HepG2 (cell line): ENCODE measurements around the gene CNBD2. TPM values are rescaled to one million over a fixed set of nuclear protein-coding genes. Genes with fewer than 3 reads are reported as not detected.
A peak's percentile ranks its signal among the peaks of the same experiment; 100 is the strongest.

Experiments used
- ARID5B ChIP-seq: IDR thresholded peaks from 2 replicates; pipeline ENCODE4 v1.4.0; 2020; ENCODE audit warnings: mild to moderate bottlenecking, missing genetic modification reagents
- ARNT2 ChIP-seq: sonication (generic); formaldehyde crosslinking; IDR thresholded peaks from 2 replicates; pipeline ENCODE4 v1.8.0; 2022; ENCODE audit warnings: mild to moderate bottlenecking, low read depth, missing genetic modification reagents, moderate library complexity
- CEBPB ChIP-seq: IDR thresholded peaks from 2 replicates; pipeline ENCODE4 v1.6.1; 2011; ENCODE audit warnings: low read depth, low read length, improper control_type of control experiment, borderline replicate concordance
- CHD2 ChIP-seq: IDR thresholded peaks from 2 replicates; pipeline ENCODE4 v1.6.1; 2011; ENCODE audit warnings: low read depth, low read length, improper control_type of control experiment
- CREM ChIP-seq, 2 experiments: sonication (generic) in 1 of 2; formaldehyde crosslinking in 1 of 2; IDR thresholded peaks; 2 replicates each; pipeline versions ENCODE4 v1.4.0 to v1.6.1; 2016 to 2020; ENCODE audit warnings: antibody characterized with exemption in 1 of 2, mild to moderate bottlenecking in 1 of 2, missing genetic modification reagents in 1 of 2
- E2F2 ChIP-seq: sonication (generic); formaldehyde crosslinking; IDR thresholded peaks from 2 replicates; pipeline ENCODE4 v1.4.0; 2020; ENCODE audit warnings: missing genetic modification reagents, borderline replicate concordance
- FLYWCH1 ChIP-seq: sonication (generic); formaldehyde crosslinking; IDR thresholded peaks from 2 replicates; pipeline ENCODE4 v1.8.1; 2023; ENCODE audit warnings: mild to moderate bottlenecking, missing genetic modification reagents
- FOXM1 ChIP-seq: sonication (generic); formaldehyde crosslinking; IDR thresholded peaks from 2 replicates; pipeline ENCODE4 v1.5.0; 2020; ENCODE audit warnings: missing genetic modification reagents
- GPN1 ChIP-seq: sonication (generic); formaldehyde crosslinking; IDR thresholded peaks from 2 replicates; pipeline ENCODE4 v1.5.1; 2020; ENCODE audit warnings: missing genetic modification reagents, borderline replicate concordance
- HINFP ChIP-seq: sonication (generic); formaldehyde crosslinking; IDR thresholded peaks from 2 replicates; pipeline ENCODE4 v1.4.0; 2020; ENCODE audit warnings: low read depth, mild to moderate bottlenecking, missing genetic modification reagents
- ISX ChIP-seq: sonication (generic); formaldehyde crosslinking; conservative IDR thresholded peaks from 2 replicates; pipeline ENCODE4 v1.5.0; 2020; ENCODE audit warnings: missing genetic modification reagents
- KDM6A ChIP-seq: IDR thresholded peaks from 2 replicates; pipeline ENCODE4 v1.6.1; 2016; ENCODE audit warnings: low read depth
- KLF11 ChIP-seq: IDR thresholded peaks from 2 replicates; pipeline ENCODE4 v1.6.1; 2016; ENCODE audit warnings: missing compliant biosample characterization
- MED1 ChIP-seq: sonication (generic); formaldehyde crosslinking; IDR thresholded peaks from 2 replicates; pipeline ENCODE4 v1.4.0; 2020; ENCODE audit warnings: missing genetic modification reagents
- SALL2 ChIP-seq: sonication (generic); formaldehyde crosslinking; IDR thresholded peaks from 2 replicates; pipeline ENCODE4 v1.8.1; 2023; ENCODE audit warnings: mild to moderate bottlenecking, missing genetic modification reagents, inconsistent platforms
- ZBTB7A ChIP-seq: sonication (generic); formaldehyde crosslinking; IDR thresholded peaks from 2 replicates; pipeline ENCODE4 v1.8.0; 2022; ENCODE audit warnings: mild to moderate bottlenecking, missing genetic modification reagents
- ZFY ChIP-seq: sonication (generic); formaldehyde crosslinking; IDR thresholded peaks from 2 replicates; pipeline ENCODE4 v1.4.0; 2020; ENCODE audit warnings: missing genetic modification reagents
- ZNF232 ChIP-seq: sonication (generic); formaldehyde crosslinking; IDR thresholded peaks from 2 replicates; pipeline ENCODE4 v1.4.0; 2020; ENCODE audit warnings: missing genetic modification reagents, borderline replicate concordance
- ZNF460 ChIP-seq: sonication (generic); formaldehyde crosslinking; IDR thresholded peaks from 2 replicates; pipeline ENCODE4 v1.5.1; 2020; ENCODE audit warnings: missing genetic modification reagents, mild to moderate bottlenecking, borderline replicate concordance
- ZNF589 ChIP-seq: sonication (generic); formaldehyde crosslinking; conservative IDR thresholded peaks from 2 replicates; pipeline ENCODE4 v1.8.0; 2022; ENCODE audit warnings: mild to moderate bottlenecking, moderate library complexity, missing genetic modification reagents
- ZNF614 ChIP-seq: IDR thresholded peaks from 2 replicates; pipeline ENCODE4 v1.6.1; 2018; ENCODE audit warnings: missing biosample characterization, missing genetic modification reagents, inconsistent platforms, borderline replicate concordance
- ZNF761 ChIP-seq: sonication (generic); formaldehyde crosslinking; conservative IDR thresholded peaks from 2 replicates; pipeline ENCODE4 v1.4.0; 2020; ENCODE audit warnings: mild to moderate bottlenecking, missing genetic modification reagents
- ZNF773 ChIP-seq: sonication (generic); formaldehyde crosslinking; IDR thresholded peaks from 2 replicates; pipeline ENCODE4 v1.4.0; 2020; ENCODE audit warnings: missing genetic modification reagents, borderline replicate concordance
- ZSCAN22 ChIP-seq: sonication (generic); formaldehyde crosslinking; IDR thresholded peaks from 2 replicates; pipeline ENCODE4 v1.4.0; 2020; ENCODE audit warnings: mild to moderate bottlenecking, missing genetic modification reagents
- polyA plus RNA-seq, 8 experiments: library from polyadenylated mRNA; depleted of rRNA in 3 of 8; stranded (reverse) in 7 of 8; unstranded in 1 of 8; fragments of >200 nt; fragmentation: Illumina TruSeq in 4 of 8; extraction: Trizol in 4 of 8; gene quantifications; 2 replicates each; pipeline versions ENCODE4 v1.2.1 to v1.2.3, GENCODE V29; 2011 to 2016; ENCODE audit warnings: low read depth in 4 of 8, missing spikeins in 1 of 8, mixed read lengths in 1 of 8; ENCODE audit not compliant: insufficient read depth in 1 of 8
- total RNA-seq, 5 experiments: library from RNA; depleted of rRNA; stranded (reverse); fragments of >200 nt; fragmentation: Illumina TruSeq; extraction: Trizol; gene quantifications; 2 replicates each; pipeline ENCODE4 v1.2.3, GENCODE V29; 2016; ENCODE audit warnings: low read depth in 1 of 5

CNBD2 gene
- total and polyA plus RNA-seq, 2 of the 13 experiments (the other 11 are each of a cell fraction or from before 2014, with no cell fraction given) = 12.4 to 22.8 TPM

GRCh38 chr20:35953387-35954199, 14.8 kb upstream of the CNBD2 start (continued):
- TF ChIP-seq ZNF232 (CRISPR knock-in tag) (peak; percentile 82), HINFP (peak; percentile 74; the same call in 1 of the 2 replicates), GPN1 (CRISPR knock-in tag) (peak; percentile 83), E2F2 (peak; percentile 44; the same call in 1 of the 2 replicates), ZNF614 (CRISPR knock-in tag) (no peak), CHD2 (no peak), ZBTB7A (CRISPR knock-in tag) (0 out of 2 replicates have a peak, but pooled peaks have one; percentile 27), MED1 (CRISPR knock-in tag) (peak; percentile 16), ISX (CRISPR knock-in tag) (peak; percentile 30; the same call in 1 of the 2 replicates), KDM6A (CRISPR knock-in tag) (no peak), CREM (IDR thresholded peaks at IDR 0.05) (no peak), CREM (CRISPR knock-in tag; IDR thresholded peaks at IDR 0.05) (0 out of 2 replicates have a peak, but pooled peaks have one; percentile 10), KLF11 (no peak; the same call in 1 of the 2 replicates), ARNT2 (0 out of 2 replicates have a peak, but pooled peaks have one; percentile 71), ARID5B (CRISPR knock-in tag) (no peak), ZSCAN22 (CRISPR knock-in tag) (0 out of 2 replicates have a peak, but pooled peaks have one; percentile 65), ZNF773 (CRISPR knock-in tag) (0 out of 2 replicates have a peak, but pooled peaks have one; percentile 29), FLYWCH1 (CRISPR knock-in tag) (peak; percentile 66; the same call in 1 of the 2 replicates), ZNF589 (CRISPR knock-in tag) (0 out of 2 replicates have a peak, but pooled peaks have one; percentile 26), ZNF460 (no peak), FOXM1 (CRISPR knock-in tag) (peak; percentile 65; the same call in 1 of the 2 replicates), SALL2 (CRISPR knock-in tag) (peak; percentile 29; the same call in 1 of the 2 replicates), ZFY (CRISPR knock-in tag) (peak; percentile 95), CEBPB (no peak), ZNF761 (no peak)
